ENCODE results near the gene YBEY. TPM values are rescaled to one million over a fixed set of nuclear protein-coding genes. Genes with fewer than 3 reads are reported as not detected.

YBEY gene
- total and polyA plus RNA-seq, 7 donors: 9.0 to 36.6 (median 15.1) TPM

- Histone ChIP-seq H3K27me3 (no peaks in the 10 kb centered on the region), H3K9me3 (no peaks in the 10 kb centered on the region), H3K4me1 (peaks cover 0 to 25% (median 18%) of the 10 kb centered on the region in 4 donors), H3K36me3 (no peaks in the 10 kb centered on the region), H3K4me3 (no peak overlapping the region), H3K27ac (no peak overlapping the region)
- intact Hi-C loops (cut with DNase I): loop anchor here (5.0 kb wide), 1 partner anchor 137 kb away; the partner anchor contains the start of gene DIP2A
- TF ChIP-seq POLR2AphosphoS5 (IDR thresholded peaks at IDR 0.05) (no peak), EP300 (IDR thresholded peaks at IDR 0.05) (no peak)
- WGBS, 2 donors: 49 to 81% methylated on average over 4 of the region's 4 CpGs
- DNase-seq: no peak
These were observed 34.2 kb downstream of the YBEY start for GRCh38 chr21:46320331-46320801.

GRCh38 chr21:46322351-46323226 is 36.4 kb downstream of the YBEY start:
- H3K4me1 ChIP-seq: peaks cover 0 to 34% (median 27%) of the 10 kb centered on the region in 4 donors
- WGBS, 2 donors: 2 to 4% methylated on average over 50 of the region's 50 CpGs
- H3K4me3 ChIP-seq: peak overlapping the region; percentile 87 to 99 (median 94)
- H3K9me3 ChIP-seq: no peaks in the 10 kb centered on the region
- no peaks in the 10 kb centered on the region for H3K27me3 ChIP-seq
- no peak for TF ChIP-seq EP300 (IDR thresholded peaks at IDR 0.05)
- H3K36me3 ChIP-seq: peaks cover 0 to 4% (median 1%) of the 10 kb centered on the region in 4 donors
- DNase-seq: no peak
- peak overlapping the region in 1 of 4 donors; percentile 98 for H3K27ac ChIP-seq
- intact Hi-C loops (cut with DNase I): loop anchor here (5.0 kb wide), 1 partner anchor 135 kb away; the partner anchor contains the start of gene DIP2A

GRCh38 chr21:46323227-46323709 is 37.1 kb downstream of the YBEY start:
- Histone ChIP-seq H3K4me1 (peaks cover 0 to 34% (median 27%) of the 10 kb centered on the region in 4 donors), H3K9me3 (no peaks in the 10 kb centered on the region), H3K36me3 (peaks cover 0 to 8% (median 5%) of the 10 kb centered on the region in 4 donors), H3K27me3 (no peaks in the 10 kb centered on the region), H3K4me3 (peak overlapping the region; percentile 87 to 99 (median 94)), H3K27ac (peak overlapping the region; percentile 45 to 99 (median 96))
- intact Hi-C loops (cut with DNase I): loop anchor here (5.0 kb wide), 1 partner anchor 134 kb away; the partner anchor contains the start of gene DIP2A
- TF ChIP-seq POLR2AphosphoS5 (IDR thresholded peaks at IDR 0.05) (no peak), CTCF (IDR thresholded peaks at IDR 0.05) (no peak), POLR2A (IDR thresholded peaks at IDR 0.05) (no peak)
- DNase-seq: peak; percentile 74
- WGBS, 2 donors: 0% methylated on average over 34 of the region's 34 CpGs

- Histone ChIP-seq H3K27me3 (no peaks in the 10 kb centered on the region), H3K9me3 (no peaks in the 10 kb centered on the region), H3K4me1 (peaks cover 0 to 34% (median 27%) of the 10 kb centered on the region in 4 donors), H3K36me3 (peaks cover 0 to 11% (median 6%) of the 10 kb centered on the region in 4 donors), H3K4me3 (peak within 1 kb of the TSS; percentile 87 to 99 (median 94)), H3K27ac (peak within 1 kb of the TSS; percentile 94 to 99 (median 98))
- peak; percentile 99 for DNase-seq
- intact Hi-C loops (cut with DNase I): loop anchor here (1.0 to 5.0 kb wide), 4 partner anchors 38 to 353 kb away; partner anchors contain the start of genes DIP2A, LSS and YBEY
- 0% methylated on average over 76 of the region's 76 CpGs for WGBS, 2 donors
- TF ChIP-seq POLR2A (IDR thresholded peaks at IDR 0.05) (no peak), POLR2AphosphoS5 (IDR thresholded peaks at IDR 0.05) (peak in 3 of 4 donors; percentile 46 to 59 (median 46)), EP300 (IDR thresholded peaks at IDR 0.05) (no peak), CTCF (IDR thresholded peaks at IDR 0.05) (no peak)
These were observed 37.7 kb downstream of the YBEY start, which contains the start of the genes C21orf58 and PCNT for GRCh38 chr21:46323710-46324389. C21orf58 (minus strand) TSS chr21:46323870; CDS start chr21:46322738, 1,132 bp downstream. PCNT (plus strand) TSS chr21:46324156; CDS start chr21:46324229, 73 bp downstream.

GRCh38 chr21:46324390-46325072 is 38.4 kb downstream of the YBEY start:
- H3K27ac ChIP-seq: peak overlapping the region; percentile 94 to 99 (median 98)
- peaks cover 0 to 11% (median 7%) of the 10 kb centered on the region in 4 donors for H3K36me3 ChIP-seq
- no peaks in the 10 kb centered on the region for H3K9me3 ChIP-seq
- WGBS, 2 donors: 1% methylated on average over 98 of the region's 98 CpGs
- peak; percentile 93 for DNase-seq
- no peak for TF ChIP-seq EP300 (IDR thresholded peaks at IDR 0.05)
- peak in 3 of 4 donors; percentile 40 to 78 (median 56) for TF ChIP-seq POLR2AphosphoS5 (IDR thresholded peaks at IDR 0.05)
- TF ChIP-seq POLR2A (IDR thresholded peaks at IDR 0.05): peak in 1 of 2 donors; percentile 44
- TF ChIP-seq CTCF (IDR thresholded peaks at IDR 0.05): no peak
- intact Hi-C loops (cut with DNase I): loop anchor here (1.0 to 5.0 kb wide), 4 partner anchors 38 to 354 kb away; partner anchors contain the start of genes DIP2A, LSS and YBEY
- peak overlapping the region; percentile 87 to 99 (median 94) for H3K4me3 ChIP-seq
- no peaks in the 10 kb centered on the region for H3K27me3 ChIP-seq
- H3K4me1 ChIP-seq: peaks cover 0 to 34% (median 27%) of the 10 kb centered on the region in 4 donors

Data from sigmoid colon (tissue), 7 donors.